ENCODE data around the gene ZDHHC14. TPM values are rescaled to one million over a fixed set of nuclear protein-coding genes. Genes with fewer than 3 reads are reported as not detected.
A peak's percentile ranks its signal among the peaks of the same experiment; 100 is the strongest.

Gene ZDHHC14
- total and polyA plus RNA-seq, 8 donors, result 3.4 to 25.7 (median 7.4) TPM

DNA sequence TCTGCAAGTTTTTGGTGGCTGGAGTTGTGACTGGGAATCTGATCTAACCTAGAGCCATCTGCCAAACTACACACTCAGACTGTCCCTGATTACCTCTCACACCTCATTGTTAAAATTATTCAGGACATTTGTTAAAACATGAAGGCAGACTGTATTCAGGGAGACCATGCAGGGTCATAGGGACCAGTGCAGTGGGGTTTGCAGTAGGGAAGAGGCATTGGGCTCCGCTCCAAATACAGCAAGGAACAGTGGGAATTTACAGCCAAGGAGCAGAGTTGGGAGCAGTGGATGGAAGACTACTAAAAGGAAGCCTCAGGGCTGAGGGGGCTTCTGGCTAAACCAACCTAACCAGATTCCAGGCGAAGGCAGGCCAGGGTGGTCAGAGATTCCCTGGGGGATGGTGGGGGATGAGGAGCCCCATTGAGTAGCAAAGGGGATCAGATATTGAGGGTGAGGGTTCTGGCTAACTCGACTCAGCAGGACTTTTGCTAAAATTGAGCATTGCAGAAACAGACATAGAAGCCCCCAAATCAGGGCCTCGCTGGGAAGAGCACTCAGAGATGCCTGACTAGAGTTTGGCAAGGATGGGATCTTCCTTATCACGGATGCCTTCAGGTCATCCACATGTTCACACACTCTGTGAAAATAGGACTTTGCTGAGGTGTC, 172.0 kb downstream of the ZDHHC14 start:
- no peak overlapping the region for H3K27ac ChIP-seq
- TF ChIP-seq POLR2A (IDR thresholded peaks at IDR 0.05), result no peak
- TF ChIP-seq, protein P1, sequence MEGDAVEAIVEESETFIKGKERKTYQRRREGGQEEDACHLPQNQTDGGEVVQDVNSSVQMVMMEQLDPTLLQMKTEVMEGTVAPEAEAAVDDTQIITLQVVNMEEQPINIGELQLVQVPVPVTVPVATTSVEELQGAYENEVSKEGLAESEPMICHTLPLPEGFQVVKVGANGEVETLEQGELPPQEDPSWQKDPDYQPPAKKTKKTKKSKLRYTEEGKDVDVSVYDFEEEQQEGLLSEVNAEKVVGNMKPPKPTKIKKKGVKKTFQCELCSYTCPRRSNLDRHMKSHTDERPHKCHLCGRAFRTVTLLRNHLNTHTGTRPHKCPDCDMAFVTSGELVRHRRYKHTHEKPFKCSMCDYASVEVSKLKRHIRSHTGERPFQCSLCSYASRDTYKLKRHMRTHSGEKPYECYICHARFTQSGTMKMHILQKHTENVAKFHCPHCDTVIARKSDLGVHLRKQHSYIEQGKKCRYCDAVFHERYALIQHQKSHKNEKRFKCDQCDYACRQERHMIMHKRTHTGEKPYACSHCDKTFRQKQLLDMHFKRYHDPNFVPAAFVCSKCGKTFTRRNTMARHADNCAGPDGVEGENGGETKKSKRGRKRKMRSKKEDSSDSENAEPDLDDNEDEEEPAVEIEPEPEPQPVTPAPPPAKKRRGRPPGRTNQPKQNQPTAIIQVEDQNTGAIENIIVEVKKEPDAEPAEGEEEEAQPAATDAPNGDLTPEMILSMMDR (IDR thresholded peaks at IDR 0.05), result no peak
- TF ChIP-seq POLR2AphosphoS5 (IDR thresholded peaks at IDR 0.05), result no peak
- TF ChIP-seq EP300 (IDR thresholded peaks at IDR 0.05), result no peak
- peaks cover 15 to 19% (median 17%) of the 10 kb centered on the region in 4 donors for H3K4me1 ChIP-seq
- no peak for DNase-seq
- no peak overlapping the region for H3K4me3 ChIP-seq
- WGBS, 5 donors, result 85 to 92% (median 88%) methylated on average over 5 of the region's 5 CpGs
- no peaks in the 10 kb centered on the region for H3K9me3 ChIP-seq
- intact Hi-C loops (cut with DNase I; ENCODE audit: low total_unique reads), result no loop called here
- H3K36me3 ChIP-seq, result no peaks in the 10 kb centered on the region
- no peaks in the 10 kb centered on the region for H3K27me3 ChIP-seq

DNA sequence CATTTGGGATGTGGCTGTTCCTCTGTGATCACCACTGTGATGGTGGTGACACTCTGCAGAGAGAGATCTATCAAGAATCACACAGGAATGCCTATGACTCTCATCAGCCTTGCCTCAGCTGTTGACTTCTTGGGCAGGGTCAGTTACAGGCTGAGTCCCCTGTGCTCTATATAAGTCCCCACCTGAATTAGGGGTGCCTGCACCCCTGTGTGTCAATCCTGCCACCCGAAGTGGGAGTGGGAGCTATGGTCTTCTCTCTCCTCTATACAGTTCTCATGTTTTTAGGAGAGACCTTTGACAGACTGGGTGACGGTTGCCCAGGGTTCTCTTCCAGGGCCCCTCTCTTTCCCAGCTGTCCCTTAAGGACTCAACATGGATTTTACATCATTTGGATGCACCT, 173.8 kb downstream of the ZDHHC14 start:
- Histone ChIP-seq H3K27me3 (no peaks in the 10 kb centered on the region), H3K9me3 (no peaks in the 10 kb centered on the region), H3K4me3 (no peak overlapping the region), H3K36me3 (no peaks in the 10 kb centered on the region), H3K4me1 (peaks cover 15 to 19% (median 17%) of the 10 kb centered on the region in 4 donors), H3K27ac (no peak overlapping the region)
- TF ChIP-seq, protein P1 (IDR thresholded peaks at IDR 0.05), result no peak
- no peak for TF ChIP-seq POLR2A (IDR thresholded peaks at IDR 0.05)
- intact Hi-C loops (cut with DNase I; ENCODE audit: low total_unique reads), result no loop called here
- DNase-seq, result no peak
- 87 to 97% (median 93%) methylated on average over 2 of the region's 2 CpGs for WGBS, 5 donors

- no peak for DNase-seq
- H3K4me3 ChIP-seq, result no peak overlapping the region
- peaks cover 0 to 4% (median 0%) of the 10 kb centered on the region in 4 donors for H3K36me3 ChIP-seq
- TF ChIP-seq POLR2AphosphoS5 (IDR thresholded peaks at IDR 0.05) (no peak), EP300 (IDR thresholded peaks at IDR 0.05) (no peak), POLR2A (IDR thresholded peaks at IDR 0.05) (no peak)
- H3K27ac ChIP-seq, result no peak overlapping the region
- 80 to 90% (median 88%) methylated on average over 16 of the region's 16 CpGs for WGBS, 5 donors
- H3K4me1 ChIP-seq, result peaks cover 15 to 19% (median 17%) of the 10 kb centered on the region in 4 donors
- intact Hi-C loops (cut with DNase I; ENCODE audit: low total_unique reads), result no loop called here
- H3K27me3 ChIP-seq, result no peaks in the 10 kb centered on the region
- H3K9me3 ChIP-seq, result no peaks in the 10 kb centered on the region
Observed at GRCh38 chr6:157555455-157556143, 174.6 kb downstream of the ZDHHC14 start.

DNA sequence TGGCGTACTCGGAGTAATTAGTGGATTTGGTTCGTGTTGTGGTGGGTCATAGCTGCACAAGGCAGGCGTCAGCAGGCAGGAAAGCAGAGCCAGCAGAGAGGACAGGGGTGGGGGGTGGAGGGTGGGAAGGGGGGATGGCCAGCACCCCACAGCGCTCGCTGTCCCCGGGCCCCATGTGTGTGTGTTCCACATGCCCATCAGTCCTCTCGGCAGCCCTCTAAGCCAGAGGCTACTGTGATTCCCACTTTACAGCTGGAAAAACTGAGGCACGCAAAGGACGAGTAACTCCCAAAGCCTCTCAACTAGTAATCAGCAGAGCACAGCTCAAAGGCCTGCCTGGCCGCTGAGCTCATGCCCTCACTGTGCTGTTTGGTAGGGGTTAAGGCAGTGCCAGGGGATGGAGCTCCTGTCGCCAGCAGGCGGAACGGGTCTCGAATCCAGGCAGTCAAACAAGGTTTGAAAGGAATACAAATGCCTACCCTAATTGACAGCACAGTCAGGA, 175.2 kb downstream of the ZDHHC14 start:
- Histone ChIP-seq H3K9me3 (no peaks in the 10 kb centered on the region), H3K27ac (peak overlapping the region in 1 of 5 donors; percentile 53), H3K36me3 (peaks cover 0 to 4% (median 0%) of the 10 kb centered on the region in 4 donors), H3K27me3 (no peaks in the 10 kb centered on the region), H3K4me1 (peaks cover 15 to 19% (median 17%) of the 10 kb centered on the region in 4 donors), H3K4me3 (no peak overlapping the region)
- no peak for DNase-seq
- TF ChIP-seq, protein P1 (IDR thresholded peaks at IDR 0.05), result no peak
- TF ChIP-seq POLR2A (IDR thresholded peaks at IDR 0.05) (no peak), POLR2AphosphoS5 (IDR thresholded peaks at IDR 0.05) (no peak), EP300 (IDR thresholded peaks at IDR 0.05) (no peak)
- 79 to 84% (median 82%) methylated on average over 15 of the region's 15 CpGs for WGBS, 5 donors
- intact Hi-C loops (cut with DNase I; ENCODE audit: low total_unique reads), result no loop called here
